ENCODE results near the gene OTULINL.
"Not testable (repeated sequence)": the region's sequence is repeated elsewhere in the genome, so short reads cannot be mapped to it uniquely, and the experiment has no call there.

OTULINL gene

GRCh38 chr5:14581106-14581890 is at the start of gene OTULINL:
OTULINL (plus strand) TSS chr5:14581792; CDS start chr5:14581895, 103 bp downstream.
- peak; percentile 66 for DNase-seq

- no peak for DNase-seq
These were observed 49.4 kb upstream of the OTULINL start for GRCh38 chr5:14532180-14532579.

GRCh38 chr5:14534773-14535172 is 46.8 kb upstream of the OTULINL start:
- peak; percentile 69 for DNase-seq

- DNase-seq: no peak
These were observed 36.3 kb upstream of the OTULINL start for GRCh38 chr5:14545308-14545707.

GRCh38 chr5:14545862-14546261 is 35.7 kb upstream of the OTULINL start:
- DNase-seq: no peak

GRCh38 chr5:14547666-14548065 is 33.9 kb upstream of the OTULINL start:
- no peak for DNase-seq

DNA sequence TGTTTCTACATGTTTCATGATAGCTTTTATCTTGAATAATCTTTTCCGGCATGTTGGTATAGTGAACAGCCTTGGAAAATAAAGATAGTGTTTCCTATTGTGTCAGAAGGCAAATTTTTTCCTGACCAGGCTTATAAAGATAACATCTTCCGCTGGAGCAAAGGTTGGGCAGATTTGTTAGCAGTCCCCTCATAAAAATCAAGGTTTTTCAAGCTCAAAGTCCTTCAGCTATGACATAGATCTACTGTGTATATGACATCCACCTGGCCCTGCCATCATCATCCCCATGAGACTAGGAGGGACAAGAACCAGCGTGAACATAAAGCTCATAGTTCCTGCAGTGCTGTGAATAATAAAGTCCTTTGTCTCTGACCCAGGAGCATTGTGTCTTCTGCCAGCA is 30.4 kb upstream of the OTULINL start:
- DNase-seq: no peak

GRCh38 chr5:14552017-14552416 is 29.6 kb upstream of the OTULINL start:
- no peak for DNase-seq

DNA sequence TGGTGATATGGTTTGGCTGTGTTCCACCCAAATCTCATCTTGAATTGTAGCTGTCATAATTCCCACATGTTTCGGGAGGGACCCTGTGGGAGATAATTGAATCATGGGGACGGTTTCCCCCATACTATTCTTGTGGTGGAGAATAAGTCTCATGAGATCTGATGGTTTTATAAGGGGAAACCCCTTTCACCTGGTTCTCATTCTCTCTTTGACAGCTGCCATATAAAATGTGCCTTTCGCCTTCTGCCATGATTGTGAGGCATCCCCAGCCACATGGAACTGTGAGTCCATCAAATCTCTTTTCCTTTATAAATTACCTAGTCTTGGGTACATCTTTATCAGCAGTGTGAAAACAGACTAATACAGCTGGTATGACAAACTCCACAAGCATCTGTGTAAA is 27.3 kb upstream of the OTULINL start:
- DNase-seq: not testable (repeated sequence)

GRCh38 chr5:14556015-14556414 is 25.6 kb upstream of the OTULINL start:
- no peak for DNase-seq

DNA sequence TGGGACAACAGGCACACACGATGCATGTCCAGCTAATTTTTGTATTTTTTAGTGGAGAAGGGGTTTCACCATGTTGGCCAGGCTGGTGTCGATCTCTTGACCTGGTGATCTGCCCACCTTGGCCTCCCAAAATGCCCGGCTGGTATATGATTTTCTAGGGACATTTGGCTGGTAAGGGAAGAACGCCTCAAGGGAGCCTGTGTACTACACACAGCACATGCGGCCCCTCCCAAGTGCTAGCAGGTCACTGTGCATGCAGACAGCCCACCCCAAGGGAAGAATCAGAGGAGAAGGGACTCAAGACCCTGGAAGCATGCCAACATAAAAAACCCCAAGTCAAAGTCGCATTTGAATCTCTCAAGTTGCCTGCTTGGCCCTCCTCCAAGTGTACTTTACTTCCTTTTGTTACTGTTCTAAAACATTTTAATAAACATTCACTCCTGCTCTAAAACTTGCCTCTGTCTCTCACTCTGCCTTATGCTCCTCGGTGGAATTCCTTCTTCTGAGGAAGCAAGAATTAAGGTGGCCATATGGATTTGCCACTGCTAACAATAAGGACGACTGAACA is 24.3 kb upstream of the OTULINL start:
- DNase-seq: no peak

GRCh38 chr5:14557791-14558415 is 23.7 kb upstream of the OTULINL start:
- no peak for DNase-seq

- DNase-seq: peak; percentile 99
These were observed 21.4 kb upstream of the OTULINL start for GRCh38 chr5:14560091-14560595.

DNA sequence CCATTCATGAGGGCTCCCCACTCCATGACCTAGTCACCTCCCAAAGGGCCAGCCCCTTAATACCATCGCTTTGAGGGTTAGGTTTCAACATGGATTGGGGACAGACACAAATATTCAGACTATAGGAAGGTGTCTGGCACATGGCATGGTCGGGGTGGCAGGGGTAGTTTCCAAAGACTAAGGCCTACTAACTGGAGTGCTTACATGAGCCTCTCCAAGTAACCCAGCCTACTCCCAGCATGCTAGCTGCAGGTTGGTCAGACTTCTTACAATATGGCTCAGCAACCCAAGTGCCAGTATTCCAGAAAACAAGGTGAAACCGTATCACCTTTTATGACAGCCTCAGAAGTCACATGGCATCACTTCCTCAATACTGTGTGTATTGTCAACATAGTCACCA is 19.9 kb upstream of the OTULINL start:
- no peak for DNase-seq

GRCh38 chr5:14568333-14568732 is 13.3 kb upstream of the OTULINL start:
- DNase-seq: no peak

DNA sequence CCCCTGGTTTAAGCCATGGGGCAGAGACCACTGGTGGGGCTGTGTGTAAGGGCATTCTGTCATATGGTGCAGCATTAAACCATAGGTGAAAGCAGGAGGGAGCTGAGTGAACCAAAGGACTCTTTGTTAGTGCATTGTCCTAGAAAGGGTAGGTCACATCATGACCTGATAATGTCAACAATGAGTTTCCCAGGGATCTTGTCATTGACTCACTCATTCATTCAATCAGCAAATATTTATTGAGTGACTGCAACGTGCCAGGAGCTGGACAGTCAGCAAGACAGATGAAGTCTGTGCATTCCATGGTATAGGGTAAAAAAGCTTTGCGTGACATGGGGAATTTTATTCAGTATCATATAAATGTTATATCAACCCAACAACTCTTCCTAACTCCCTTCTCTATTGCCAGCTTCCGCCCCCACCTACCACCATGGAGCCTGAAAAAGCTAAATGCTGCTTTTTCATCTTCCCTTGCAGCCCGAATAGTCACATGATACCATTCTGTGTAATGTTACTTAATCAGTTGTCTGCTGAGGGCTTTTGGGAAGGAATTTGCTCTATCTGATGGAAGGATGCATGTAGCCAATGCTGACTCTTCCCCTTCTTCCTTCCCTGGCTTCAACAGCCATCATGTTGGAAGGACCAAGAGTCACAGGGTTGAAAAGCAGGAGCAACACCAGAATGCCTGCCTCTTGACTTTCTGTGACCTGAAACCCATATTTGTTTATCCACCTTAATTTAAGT is 11.5 kb upstream of the OTULINL start:
- no peak for DNase-seq

GRCh38 chr5:14571901-14572300 is 9.7 kb upstream of the OTULINL start:
- DNase-seq: no peak

GRCh38 chr5:14572385-14572784 is 9.2 kb upstream of the OTULINL start:
- no peak for DNase-seq

DNA sequence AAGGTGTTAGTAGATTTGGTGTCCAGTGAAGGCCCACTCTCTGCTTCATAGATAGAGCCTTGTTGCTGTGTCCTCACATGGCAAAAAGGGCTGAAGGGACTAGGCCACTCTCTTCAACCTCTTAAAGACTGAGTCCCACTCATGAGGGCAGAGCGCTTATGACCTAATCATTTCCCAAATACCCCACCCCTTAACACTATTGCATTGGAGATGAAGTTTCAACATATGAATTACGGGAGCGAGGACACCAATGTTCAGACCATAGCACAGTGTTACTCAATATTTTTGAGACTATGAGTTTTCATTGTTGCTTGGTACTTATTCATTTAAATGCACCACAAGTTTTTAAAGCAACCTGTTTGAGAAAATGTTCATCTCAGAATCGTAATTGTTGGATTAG is 8.8 kb upstream of the OTULINL start:
- DNase-seq: no peak

- no peak for DNase-seq
These were observed 7.5 kb upstream of the OTULINL start for GRCh38 chr5:14574096-14574495.

- no peak for DNase-seq
These were observed 6.6 kb upstream of the OTULINL start for GRCh38 chr5:14574891-14575508.

GRCh38 chr5:14576206-14576605 is 5.4 kb upstream of the OTULINL start:
- no peak for DNase-seq
